ENCODE measurements around the gene PDE3A.

The PDE3A gene

DNA sequence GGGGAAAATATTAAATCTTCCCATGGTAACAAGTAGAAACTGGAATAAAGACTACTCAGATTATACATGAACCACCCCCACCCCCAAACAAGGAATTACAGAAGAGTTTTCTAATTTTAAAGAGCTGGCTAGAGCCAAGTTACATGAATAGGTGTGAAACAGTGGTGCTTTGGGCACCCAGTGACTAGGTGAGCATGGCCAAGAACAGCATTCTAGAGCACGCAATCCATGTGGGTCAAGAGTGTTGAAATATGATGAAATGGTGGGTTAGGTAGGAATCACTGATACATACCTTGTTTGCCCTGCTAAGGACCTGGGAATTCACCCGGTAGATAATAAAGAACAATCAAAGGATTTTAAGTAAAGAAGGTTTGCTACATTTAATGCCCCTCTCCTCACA is 208.7 kb downstream of the PDE3A start:
- H3K4me3 ChIP-seq (ENCODE audit: low read depth, low read length) = no peak overlapping the region
- DNase-seq (ENCODE audit: low read depth) = no peak
- TF ChIP-seq, protein P1, sequence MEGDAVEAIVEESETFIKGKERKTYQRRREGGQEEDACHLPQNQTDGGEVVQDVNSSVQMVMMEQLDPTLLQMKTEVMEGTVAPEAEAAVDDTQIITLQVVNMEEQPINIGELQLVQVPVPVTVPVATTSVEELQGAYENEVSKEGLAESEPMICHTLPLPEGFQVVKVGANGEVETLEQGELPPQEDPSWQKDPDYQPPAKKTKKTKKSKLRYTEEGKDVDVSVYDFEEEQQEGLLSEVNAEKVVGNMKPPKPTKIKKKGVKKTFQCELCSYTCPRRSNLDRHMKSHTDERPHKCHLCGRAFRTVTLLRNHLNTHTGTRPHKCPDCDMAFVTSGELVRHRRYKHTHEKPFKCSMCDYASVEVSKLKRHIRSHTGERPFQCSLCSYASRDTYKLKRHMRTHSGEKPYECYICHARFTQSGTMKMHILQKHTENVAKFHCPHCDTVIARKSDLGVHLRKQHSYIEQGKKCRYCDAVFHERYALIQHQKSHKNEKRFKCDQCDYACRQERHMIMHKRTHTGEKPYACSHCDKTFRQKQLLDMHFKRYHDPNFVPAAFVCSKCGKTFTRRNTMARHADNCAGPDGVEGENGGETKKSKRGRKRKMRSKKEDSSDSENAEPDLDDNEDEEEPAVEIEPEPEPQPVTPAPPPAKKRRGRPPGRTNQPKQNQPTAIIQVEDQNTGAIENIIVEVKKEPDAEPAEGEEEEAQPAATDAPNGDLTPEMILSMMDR (IDR thresholded peaks at IDR 0.05; ENCODE audit: control insufficient read depth, extremely low read depth, insufficient read depth) = no peak

DNA sequence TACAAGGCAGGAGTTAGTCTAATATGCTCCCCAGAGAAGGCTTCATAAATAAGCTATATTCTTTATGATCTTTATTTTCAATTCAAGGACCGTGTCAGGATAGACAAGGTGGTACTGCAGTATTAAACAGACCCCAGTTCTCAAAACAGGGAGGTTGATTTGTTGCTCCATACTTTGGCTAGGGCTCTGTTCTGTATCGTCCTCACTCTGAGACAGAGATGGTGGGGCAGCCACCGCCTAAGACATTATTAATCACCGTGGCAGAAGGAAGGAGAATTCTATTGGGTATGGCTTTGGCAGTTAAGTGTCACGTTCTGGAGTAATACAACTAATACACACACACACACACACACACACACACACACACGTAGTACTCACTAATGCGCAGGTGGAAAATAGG is 209.8 kb downstream of the PDE3A start:
- TF ChIP-seq, protein P1 (IDR thresholded peaks at IDR 0.05; ENCODE audit: control insufficient read depth, extremely low read depth, insufficient read depth) = no peak
- DNase-seq (ENCODE audit: low read depth) = no peak
- no peak overlapping the region for H3K4me3 ChIP-seq (ENCODE audit: low read depth, low read length)

DNA sequence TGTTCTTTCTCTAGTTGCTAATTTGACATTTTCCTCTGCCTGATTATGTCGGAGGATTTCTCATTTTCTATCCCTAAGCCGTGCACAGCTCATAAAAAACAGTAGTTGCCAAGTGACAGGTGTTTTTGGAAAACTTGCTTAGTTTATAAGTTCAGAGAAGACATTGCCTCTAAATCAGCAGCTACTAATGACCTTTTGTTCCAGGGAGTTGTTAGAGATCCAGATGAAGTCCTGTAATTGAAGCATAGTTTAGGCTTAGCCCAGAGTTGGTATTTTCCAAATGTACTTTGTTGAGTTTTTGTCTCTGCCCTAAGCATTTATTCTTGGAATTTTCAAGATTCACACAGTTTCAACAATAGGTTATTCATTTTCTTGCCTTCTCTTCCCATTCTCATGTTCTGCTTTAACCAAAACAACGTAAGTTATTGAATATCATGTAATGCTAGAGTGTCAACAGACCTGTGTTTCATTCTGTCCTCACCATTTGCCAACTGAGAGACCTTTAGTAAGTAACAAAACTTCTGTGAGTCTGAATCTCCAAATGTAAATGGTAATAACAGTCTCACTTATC is 216.8 kb downstream of the PDE3A start:
- H3K4me3 ChIP-seq (ENCODE audit: low read depth, low read length) = no peak overlapping the region
- TF ChIP-seq, protein P1 (IDR thresholded peaks at IDR 0.05; ENCODE audit: control insufficient read depth, extremely low read depth, insufficient read depth) = no peak

DNA sequence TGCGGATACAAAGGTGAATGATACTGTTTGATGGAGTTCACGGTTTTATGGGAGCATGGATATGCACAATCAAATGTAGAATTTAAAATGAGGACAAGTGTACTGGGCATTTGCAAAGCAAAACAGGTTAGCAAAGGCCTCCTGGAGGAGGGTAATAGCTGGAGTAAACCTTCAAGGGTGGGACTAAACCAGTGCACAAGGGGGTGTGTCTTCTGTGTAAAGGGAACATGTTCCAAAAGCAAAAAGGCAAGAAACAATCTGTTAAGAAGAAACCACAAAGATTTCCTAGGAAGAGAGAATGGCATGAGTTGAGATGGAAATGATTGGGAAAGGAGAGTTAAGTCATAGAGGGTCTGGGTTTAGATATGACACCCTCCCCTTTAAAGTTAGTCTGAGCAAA is 217.6 kb downstream of the PDE3A start:
- H3K4me3 ChIP-seq (ENCODE audit: low read depth, low read length) = no peak overlapping the region
- DNase-seq (ENCODE audit: low read depth) = no peak
- TF ChIP-seq, protein P1 (IDR thresholded peaks at IDR 0.05; ENCODE audit: control insufficient read depth, extremely low read depth, insufficient read depth) = no peak

More for the DNA sequence above, 216.8 kb downstream of the PDE3A start:
- no peak for DNase-seq (ENCODE audit: low read depth)

DNA sequence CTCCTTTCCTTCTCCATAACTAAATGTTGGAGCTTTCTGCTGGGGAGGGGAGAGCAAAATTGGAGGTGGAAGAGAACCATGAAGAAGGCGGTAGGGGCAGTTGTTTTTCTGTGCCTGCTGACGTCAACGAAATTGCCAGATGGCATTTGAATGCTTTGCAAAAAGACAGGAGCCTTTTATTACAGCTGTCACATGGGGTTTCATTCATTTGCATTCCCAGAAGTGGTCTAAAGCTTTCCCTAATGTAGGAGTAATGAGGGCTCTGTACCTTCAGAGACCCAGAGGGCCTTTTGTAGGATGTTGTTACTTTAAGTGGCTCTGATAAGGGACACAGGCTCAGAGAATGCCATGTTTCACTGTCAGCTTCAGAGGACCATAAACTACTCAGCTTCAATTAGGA is 219.7 kb downstream of the PDE3A start:
- DNase-seq (ENCODE audit: low read depth) = no peak
- H3K4me3 ChIP-seq (ENCODE audit: low read depth, low read length) = no peak overlapping the region
- TF ChIP-seq, protein P1 (IDR thresholded peaks at IDR 0.05; ENCODE audit: control insufficient read depth, extremely low read depth, insufficient read depth) = no peak

DNA sequence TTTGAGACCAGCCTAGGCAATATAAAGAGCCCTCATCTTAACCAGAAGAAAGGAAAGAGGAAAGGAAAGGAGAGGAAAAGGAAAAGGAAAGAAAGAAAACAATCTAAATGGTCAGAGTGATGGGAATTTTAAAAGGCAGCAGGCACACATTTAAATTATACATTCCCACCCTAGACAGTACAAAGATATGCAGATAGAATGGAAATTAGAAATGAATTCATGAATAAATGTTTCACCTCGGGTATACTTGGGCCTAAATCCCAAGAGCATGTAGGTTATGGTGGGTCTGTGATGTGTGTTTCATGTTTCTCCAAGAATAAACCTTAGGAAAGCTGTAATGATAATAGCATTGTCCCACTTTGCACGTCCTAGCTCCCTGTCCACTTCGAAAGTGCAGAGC is 222.2 kb downstream of the PDE3A start:
- no peak overlapping the region for H3K4me3 ChIP-seq (ENCODE audit: low read depth, low read length)
- TF ChIP-seq, protein P1 (IDR thresholded peaks at IDR 0.05; ENCODE audit: control insufficient read depth, extremely low read depth, insufficient read depth) = no peak
- no peak for DNase-seq (ENCODE audit: low read depth)

DNA sequence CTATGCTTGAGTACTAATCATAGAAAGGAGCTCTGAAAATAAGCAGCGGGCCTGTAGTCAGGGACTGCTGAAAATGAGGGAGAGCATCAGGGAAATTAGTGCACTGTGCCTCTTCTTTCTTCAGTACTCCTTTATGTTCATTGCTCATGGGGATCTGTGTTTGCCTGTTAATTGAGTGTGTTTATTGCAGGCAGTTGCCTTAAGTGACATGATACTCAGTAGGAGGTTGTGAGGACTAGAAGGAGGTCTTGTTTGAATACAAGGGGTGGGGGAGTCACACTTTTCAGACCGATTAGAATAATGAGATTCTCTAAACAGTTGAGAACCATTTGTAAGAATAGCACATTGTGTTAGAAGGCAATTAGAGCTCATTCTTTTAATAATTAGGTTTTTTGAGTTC is 224.2 kb downstream of the PDE3A start:
- TF ChIP-seq, protein P1 (IDR thresholded peaks at IDR 0.05; ENCODE audit: control insufficient read depth, extremely low read depth, insufficient read depth) = no peak
- DNase-seq (ENCODE audit: low read depth) = no peak
- H3K4me3 ChIP-seq (ENCODE audit: low read depth, low read length) = no peak overlapping the region
